Right atrium auricular region (tissue), 2 donors: ENCODE data around the gene MED28. TPM values are rescaled to one million over a fixed set of nuclear protein-coding genes. Genes with fewer than 3 reads are reported as not detected.
"Not testable (repeated sequence)": the region's sequence is repeated elsewhere in the genome, so short reads cannot be mapped to it uniquely, and the experiment has no call there.

Experiments used
- DNase-seq: peaks from one replicate; pipeline ENCODE4 v3.0.0-alpha.2; 2019; ENCODE audit warnings: low spot score
- H3K27ac ChIP-seq, 2 donors: fragments of 200-600 bp; sonication (generic); 1 replicate in 1 of 2; 2 replicates in 1 of 2; pipeline ENCODE4 v1.5.1; 2016 to 2019
- H3K27me3 ChIP-seq, 2 donors: fragments of 200-600 bp; sonication (generic); one replicate each; pipeline versions ENCODE4 v1.5.1 to v1.6.0; 2017 to 2019
- H3K36me3 ChIP-seq: fragments of 200-600 bp; sonication (generic); one replicate; pipeline ENCODE4 v1.5.1; 2016
- H3K4me1 ChIP-seq, 2 donors: fragments of 200-600 bp; sonication (generic); one replicate each; pipeline versions ENCODE4 v1.5.1 to v1.6.0; 2017 to 2019
- H3K4me3 ChIP-seq, 2 donors: fragments of 200-600 bp; sonication (generic); 1 replicate in 1 of 2; 2 replicates in 1 of 2; pipeline ENCODE4 v1.5.1; 2017 to 2019; ENCODE audit warnings: mild to moderate bottlenecking in 1 of 2, moderate library complexity in 1 of 2
- H3K9me3 ChIP-seq, 2 donors: fragments of 200-600 bp; sonication (generic); one replicate each; pipeline ENCODE4 v1.5.1; 2019
- CTCF ChIP-seq, 2 donors: fragments of 200-600 bp; sonication (generic); IDR thresholded peaks; one replicate each; pipeline ENCODE4 v1.5.1; 2019; ENCODE audit warnings: antibody characterized with exemption in 2 of 2
- total RNA-seq, 2 donors: library from RNA; depleted of rRNA; stranded (reverse); fragments of >200 nt; gene quantifications; one replicate each; pipeline ENCODE4 v1.1.0, GENCODE V29; 2016

The MED28 gene
- total RNA-seq, 2 donors from 2014 or later: 5.1 to 5.9 TPM

GRCh38 chr4:17657849-17658248 is 43.4 kb downstream of the MED28 start:
- Histone ChIP-seq H3K4me3 (no peak overlapping the region), H3K36me3 (no peaks in the 10 kb centered on the region), H3K4me1 (no peaks in the 10 kb centered on the region), H3K27ac (no peak overlapping the region), H3K27me3 (no peaks in the 10 kb centered on the region), H3K9me3 (no peaks in the 10 kb centered on the region)
- no peak for DNase-seq
- TF ChIP-seq CTCF (IDR thresholded peaks at IDR 0.05): no peak

GRCh38 chr4:17659196-17659595 is 44.8 kb downstream of the MED28 start:
- DNase-seq, H3K4me1 ChIP-seq, H3K27me3 ChIP-seq, H3K4me3 ChIP-seq, H3K36me3 ChIP-seq, H3K27ac ChIP-seq, H3K9me3 ChIP-seq: not testable (repeated sequence)

- Histone ChIP-seq H3K36me3 (no peaks in the 10 kb centered on the region), H3K27ac (no peak overlapping the region), H3K4me1 (no peaks in the 10 kb centered on the region), H3K4me3 (no peak overlapping the region), H3K27me3 (no peaks in the 10 kb centered on the region), H3K9me3 (no peaks in the 10 kb centered on the region)
- no peak for DNase-seq
- no peak for TF ChIP-seq CTCF (IDR thresholded peaks at IDR 0.05)
Observed at GRCh38 chr4:17662694-17663093, 48.3 kb downstream of the MED28 start.

- no peak for TF ChIP-seq CTCF (IDR thresholded peaks at IDR 0.05)
- H3K27me3 ChIP-seq: no peaks in the 10 kb centered on the region
- DNase-seq: no peak
- H3K4me3 ChIP-seq: no peak overlapping the region
- H3K36me3 ChIP-seq: no peaks in the 10 kb centered on the region
- H3K9me3 ChIP-seq: no peaks in the 10 kb centered on the region
- H3K27ac ChIP-seq: no peak overlapping the region
- H3K4me1 ChIP-seq: no peaks in the 10 kb centered on the region
Observed at GRCh38 chr4:17664755-17665154, 50.3 kb downstream of the MED28 start.

GRCh38 chr4:17665346-17665745 is 50.9 kb downstream of the MED28 start:
- TF ChIP-seq CTCF (IDR thresholded peaks at IDR 0.05): no peak
- Histone ChIP-seq H3K4me1 (no peaks in the 10 kb centered on the region), H3K9me3 (no peaks in the 10 kb centered on the region), H3K36me3 (no peaks in the 10 kb centered on the region), H3K27ac (no peak overlapping the region), H3K27me3 (no peaks in the 10 kb centered on the region), H3K4me3 (no peak overlapping the region)
- no peak for DNase-seq

- H3K36me3 ChIP-seq: no peaks in the 10 kb centered on the region
- H3K27me3 ChIP-seq: no peaks in the 10 kb centered on the region
- H3K4me1 ChIP-seq: no peaks in the 10 kb centered on the region
- H3K27ac ChIP-seq: no peak overlapping the region
- no peak overlapping the region for H3K4me3 ChIP-seq
- no peak for TF ChIP-seq CTCF (IDR thresholded peaks at IDR 0.05)
- no peak for DNase-seq
- H3K9me3 ChIP-seq: no peaks in the 10 kb centered on the region
Observed at GRCh38 chr4:17665852-17666251, 51.4 kb downstream of the MED28 start.
